OCI-LY3 (cell line): ENCODE results near the gene CASP6.

Source experiments
- H2AFZ ChIP-seq: fragments of 200-600, 300-600 bp; shearing (Covaris generic); 2 replicates; pipeline ENCODE4 v1.6.0; 2014; ENCODE audit warnings: antibody characterized with exemption, low read depth, low read length
- H3K27ac ChIP-seq: fragments of 200-600, 300-600 bp; sonication (generic); 2 replicates; pipeline ENCODE4 v1.5.1; 2014; ENCODE audit warnings: mild to moderate bottlenecking, low read length, moderate library complexity, mixed read lengths
- H3K27me3 ChIP-seq: fragments of 200-600, 300-600 bp; sonication (generic); 2 replicates; pipeline ENCODE4 v1.6.1; 2014; ENCODE audit warnings: low read depth, low read length, mixed read lengths
- H3K36me3 ChIP-seq: fragments of 200-600, 300-600 bp; sonication (generic); replicated peaks from 2 replicates; pipeline ENCODE3; 2014; ENCODE audit warnings: low read depth, low read length, mixed read lengths
- H3K4me1 ChIP-seq: fragments of 300-600, 200-600 bp; sonication (generic); 2 replicates; pipeline ENCODE4 v1.6.1; 2014; ENCODE audit warnings: low read length, mixed read lengths
- H3K4me2 ChIP-seq: fragments of 200-600, 300-600 bp; sonication (generic); 2 replicates; pipeline ENCODE4 v1.6.1; 2014; ENCODE audit warnings: low read length, mixed read lengths
- H3K4me3 ChIP-seq: fragments of 300-600, 200-600 bp; sonication (generic); 2 replicates; pipeline ENCODE4 v1.5.1; 2014; ENCODE audit warnings: antibody characterized with exemption, mild to moderate bottlenecking, low read length, moderate library complexity
- H3K79me2 ChIP-seq: fragments of 300-600, 200-600 bp; shearing (Covaris generic); 2 replicates; pipeline ENCODE4 v1.6.1; 2014; ENCODE audit warnings: mild to moderate bottlenecking, low read length, mixed read lengths
- H3K9ac ChIP-seq: fragments of 300-600, 200-600 bp; shearing (Covaris generic); 2 replicates; pipeline ENCODE4 v1.6.0; 2014; ENCODE audit warnings: mild to moderate bottlenecking, low read length, moderate library complexity
- H3K9me3 ChIP-seq: fragments of 200-600, 300-600 bp; shearing (Covaris generic); 2 replicates; pipeline ENCODE4 v1.6.1; 2014; ENCODE audit warnings: low read length, mixed read lengths; ENCODE audit not compliant: insufficient read depth
- H4K20me1 ChIP-seq: fragments of 200-600, 300-600 bp; sonication (generic); 2 replicates; pipeline ENCODE4 v1.6.1; 2016; ENCODE audit warnings: low read length, mixed read lengths; ENCODE audit not compliant: insufficient read depth
- CTCF ChIP-seq: fragments of 200-600, 300-600 bp; sonication (generic); IDR thresholded peaks from 2 replicates; pipeline ENCODE4 v1.5.1; 2014; ENCODE audit warnings: antibody characterized with exemption, low read length, low read depth
- EZH2phosphoT487 ChIP-seq: fragments of 200-600 bp; shearing (Covaris generic); IDR thresholded peaks from 2 replicates; pipeline ENCODE4 v1.6.1; 2018; ENCODE audit warnings: antibody characterized with exemption, mixed run types, low read depth

Gene CASP6

GRCh38 chr4:109739547-109739946, 36.3 kb upstream of the CASP6 start:
- no peak for TF ChIP-seq CTCF
- Histone ChIP-seq H3K79me2 (no peaks in the 10 kb centered on the region), H3K27me3 (no peaks in the 10 kb centered on the region), H3K9me3 (no peaks in the 10 kb centered on the region), H3K4me3 (no peak overlapping the region), H2AFZ (no peak overlapping the region), H4K20me1 (no peaks in the 10 kb centered on the region), H3K27ac (no peak overlapping the region), H3K4me1 (no peaks in the 10 kb centered on the region), H3K36me3 (no peaks in the 10 kb centered on the region), H3K9ac (no peak overlapping the region), H3K4me2 (no peak overlapping the region)

GRCh38 chr4:109738104-109738872, 35.0 kb upstream of the CASP6 start:
- Histone ChIP-seq H3K79me2 (no peaks in the 10 kb centered on the region), H4K20me1 (no peaks in the 10 kb centered on the region), H3K4me2 (no peak overlapping the region), H3K27ac (no peak overlapping the region), H3K9ac (no peak overlapping the region), H3K27me3 (no peaks in the 10 kb centered on the region), H3K36me3 (no peaks in the 10 kb centered on the region), H3K9me3 (no peaks in the 10 kb centered on the region), H3K4me1 (no peaks in the 10 kb centered on the region), H2AFZ (no peak overlapping the region), H3K4me3 (no peak overlapping the region)
- TF ChIP-seq CTCF (no peak), EZH2phosphoT487 (no peak)

- H3K27me3 ChIP-seq = no peaks in the 10 kb centered on the region
- no peaks in the 10 kb centered on the region for H4K20me1 ChIP-seq
- peaks cover under 1% of the 10 kb centered on the region; the same call in 1 of the 2 replicates for H3K4me1 ChIP-seq
- H3K9me3 ChIP-seq = no peaks in the 10 kb centered on the region
- TF ChIP-seq EZH2phosphoT487 (no peak), CTCF (no peak)
- no peaks in the 10 kb centered on the region for H3K79me2 ChIP-seq
- H3K36me3 ChIP-seq = no peaks in the 10 kb centered on the region
- no peak overlapping the region for H3K4me3 ChIP-seq
- no peak overlapping the region for H3K4me2 ChIP-seq
- H2AFZ ChIP-seq = no peak overlapping the region
- H3K9ac ChIP-seq = no peak overlapping the region
- H3K27ac ChIP-seq = no peak overlapping the region
These were observed 32.5 kb upstream of the CASP6 start for GRCh38 chr4:109735566-109736365.

GRCh38 chr4:109733728-109734127, 30.5 kb upstream of the CASP6 start:
- TF ChIP-seq CTCF (no peak), EZH2phosphoT487 (no peak)
- Histone ChIP-seq H3K36me3 (no peaks in the 10 kb centered on the region), H3K27ac (no peak overlapping the region), H3K9me3 (no peaks in the 10 kb centered on the region), H3K4me1 (peaks cover 7% of the 10 kb centered on the region), H3K27me3 (no peaks in the 10 kb centered on the region), H2AFZ (no peak overlapping the region), H3K4me3 (no peak overlapping the region), H4K20me1 (no peaks in the 10 kb centered on the region), H3K4me2 (no peak overlapping the region), H3K9ac (no peak overlapping the region), H3K79me2 (peaks cover 6% of the 10 kb centered on the region)
